ENCODE results near the gene VEGFD. TPM values are rescaled to one million over a fixed set of nuclear protein-coding genes. Genes with fewer than 3 reads are reported as not detected.

Gene VEGFD
- total and polyA plus RNA-seq, 2 donors (not counting 3 experiments of a cell fraction or from before 2014, with no cell fraction given): 0.40 to 0.64 TPM

GRCh38 chrX:15319075-15319474, 65.1 kb downstream of the VEGFD start:
- H3K4me2 ChIP-seq (ENCODE audit: insufficient read depth, low read length): no peak overlapping the region
- no peak for DNase-seq (ENCODE audit: low read depth, low spot score)
- intact Hi-C loops (cut with micrococcal nuclease) (no loop called here), dilution Hi-C loops (cut with MboI; ENCODE audit: extremely low pct_ligation_motif_present, low sequenced_read_pairs) (no loop called here)
- CTCF ChIA-PET: no interaction called here
- H3K79me2 ChIP-seq (ENCODE audit: control insufficient read depth, insufficient read depth, low read length): no peaks in the 10 kb centered on the region
- H3K27me3 ChIP-seq (ENCODE audit: control insufficient read depth in 2 of 2, insufficient read depth in 2 of 2, low read length in 2 of 2): no peaks in the 10 kb centered on the region
- FAIRE-seq: no peak
- no peak overlapping the region for H3K4me3 ChIP-seq (replicated peaks in 1 of 3; ENCODE audit: insufficient read depth in 1 of 3, low read depth in 1 of 3, low read length in 3 of 3)
- H3K9ac ChIP-seq (replicated peaks; ENCODE audit: extremely low read depth, insufficient read depth, low read length): no peak overlapping the region
- no peaks in the 10 kb centered on the region for H3K36me3 ChIP-seq (ENCODE audit: control insufficient read depth in 2 of 2, extremely low read depth in 1 of 2, insufficient read depth in 2 of 2, low read length in 2 of 2)
- H3K27ac ChIP-seq (ENCODE audit: insufficient read depth, low read depth, low read length): no peak overlapping the region
- POLR2A ChIA-PET: no interaction called here
- no peak overlapping the region for H2AFZ ChIP-seq (ENCODE audit: low read depth, low read length)
- BruUV-seq (replicated peaks): no TSS peak
- no peak for TF ChIP-seq GATA2 (IDR thresholded peaks at IDR 0.05; ENCODE audit: insufficient read depth, insufficient read length, low read depth, low read length)
- TF ChIP-seq POLR2AphosphoS5 (IDR thresholded peaks at IDR 0.05; ENCODE audit: insufficient read depth, low read depth, low read length): no peak
- TF ChIP-seq FOS (IDR thresholded peaks at IDR 0.05; ENCODE audit: borderline replicate concordance, insufficient read depth, low read length): no peak
- H4K20me1 ChIP-seq (replicated peaks; ENCODE audit: control insufficient read depth, extremely low read depth, insufficient read depth, low read length): no peaks in the 10 kb centered on the region
- H3K9me1 ChIP-seq (replicated peaks; ENCODE audit: control insufficient read depth, extremely low read depth, insufficient read depth, low read length): no peaks in the 10 kb centered on the region
- H3K9me3 ChIP-seq (replicated peaks; ENCODE audit: control insufficient read depth, insufficient read depth, low read length): no peaks in the 10 kb centered on the region
- H3K4me1 ChIP-seq (ENCODE audit: control insufficient read depth, extremely low read depth, insufficient read depth, low read length): no peaks in the 10 kb centered on the region

GRCh38 chrX:15315509-15315908, 68.7 kb downstream of the VEGFD start, which contains the start of gene ASB11:
TSS of gene ASB11 (minus strand) at chrX:15315640. CDS start at chrX:15315605, 35 bp downstream.
- no peak within 1 kb of the TSS for H3K4me3 ChIP-seq (replicated peaks in 1 of 3; ENCODE audit: insufficient read depth in 1 of 3, low read depth in 1 of 3, low read length in 3 of 3)
- no peaks in the 10 kb centered on the region for H3K9me1 ChIP-seq (replicated peaks; ENCODE audit: control insufficient read depth, extremely low read depth, insufficient read depth, low read length)
- ChIA-PET CTCF (no interaction called here), POLR2A (no interaction called here)
- BruUV-seq (replicated peaks): no TSS peak
- no peaks in the 10 kb centered on the region for H3K9me3 ChIP-seq (replicated peaks; ENCODE audit: control insufficient read depth, insufficient read depth, low read length)
- dilution Hi-C loops (cut with MboI; ENCODE audit: extremely low pct_ligation_motif_present, low sequenced_read_pairs) (no loop called here), intact Hi-C loops (cut with micrococcal nuclease) (no loop called here)
- TF ChIP-seq EZH2 (IDR thresholded peaks at IDR 0.05; ENCODE audit: borderline replicate concordance, low read depth, low read length, severe bottlenecking) (no peak), FOS (IDR thresholded peaks at IDR 0.05; ENCODE audit: borderline replicate concordance, insufficient read depth, low read length) (no peak), MAX (IDR thresholded peaks at IDR 0.05; ENCODE audit: insufficient read depth, insufficient read length) (no peak), JUN (IDR thresholded peaks at IDR 0.05; ENCODE audit: borderline replicate concordance, insufficient read depth, insufficient read length, low read depth) (no peak), POLR2AphosphoS5 (IDR thresholded peaks at IDR 0.05; ENCODE audit: insufficient read depth, low read depth, low read length) (no peak), MYC (IDR thresholded peaks at IDR 0.05; ENCODE audit: low read depth, low read length) (no peak), GATA2 (IDR thresholded peaks at IDR 0.05; ENCODE audit: insufficient read depth, insufficient read length, low read depth, low read length) (no peak), CTCF (IDR thresholded peaks at IDR 0.05; ENCODE audit: extremely low read depth in 1 of 2, insufficient read depth in 1 of 2, low read depth in 1 of 2, low read length in 2 of 2) (no peak), POLR2A (IDR thresholded peaks at IDR 0.05; ENCODE audit: low read depth, low read length) (no peak)
- H3K27ac ChIP-seq (ENCODE audit: insufficient read depth, low read depth, low read length): no peak within 1 kb of the TSS
- FAIRE-seq (no peak), DNase-seq (ENCODE audit: low read depth, low spot score) (no peak)
- H3K4me2 ChIP-seq (ENCODE audit: insufficient read depth, low read length): no peak within 1 kb of the TSS
- no peak within 1 kb of the TSS for H3K9ac ChIP-seq (replicated peaks; ENCODE audit: extremely low read depth, insufficient read depth, low read length)
- H3K36me3 ChIP-seq (ENCODE audit: control insufficient read depth in 2 of 2, extremely low read depth in 1 of 2, insufficient read depth in 2 of 2, low read length in 2 of 2): no peaks in the 10 kb centered on the region
- H3K4me1 ChIP-seq (ENCODE audit: control insufficient read depth, extremely low read depth, insufficient read depth, low read length): no peaks in the 10 kb centered on the region
- H4K20me1 ChIP-seq (replicated peaks; ENCODE audit: control insufficient read depth, extremely low read depth, insufficient read depth, low read length): no peaks in the 10 kb centered on the region
- H2AFZ ChIP-seq (ENCODE audit: low read depth, low read length): no peak within 1 kb of the TSS
- no peaks in the 10 kb centered on the region for H3K27me3 ChIP-seq (ENCODE audit: control insufficient read depth in 2 of 2, insufficient read depth in 2 of 2, low read length in 2 of 2)
- H3K79me2 ChIP-seq (ENCODE audit: control insufficient read depth, insufficient read depth, low read length): no peaks in the 10 kb centered on the region
